ENCODE measurements around the gene UNC93A.

UNC93A gene

DNA sequence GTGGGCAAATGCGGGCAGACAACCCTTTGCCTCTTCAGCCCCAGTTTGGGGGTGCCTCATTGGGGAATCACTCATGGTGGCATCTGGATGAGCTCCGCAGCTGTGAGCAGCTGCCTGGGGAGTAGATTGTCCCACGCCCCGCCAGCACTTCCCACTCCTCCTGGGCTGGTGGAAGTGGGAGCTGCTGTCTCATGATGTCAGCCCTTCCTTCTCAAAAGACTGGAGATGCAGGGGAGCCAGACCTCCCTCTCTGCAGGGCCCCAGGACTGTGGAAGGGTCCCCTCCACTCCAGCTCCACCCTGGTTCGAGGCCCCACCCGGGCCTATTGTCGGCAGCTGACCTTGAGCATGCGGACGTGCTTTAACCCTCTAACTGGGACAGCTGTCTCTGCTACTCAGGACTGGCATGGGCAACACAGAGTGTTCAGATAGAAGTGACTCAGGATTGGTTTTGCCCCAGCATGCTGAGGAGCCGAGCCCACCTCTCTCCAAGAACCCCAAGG lies 2.0 kb downstream of the UNC93A start:
- in situ Hi-C loops (cut with MboI; ENCODE audit: low sequenced_read_pairs) = no loop called here

DNA sequence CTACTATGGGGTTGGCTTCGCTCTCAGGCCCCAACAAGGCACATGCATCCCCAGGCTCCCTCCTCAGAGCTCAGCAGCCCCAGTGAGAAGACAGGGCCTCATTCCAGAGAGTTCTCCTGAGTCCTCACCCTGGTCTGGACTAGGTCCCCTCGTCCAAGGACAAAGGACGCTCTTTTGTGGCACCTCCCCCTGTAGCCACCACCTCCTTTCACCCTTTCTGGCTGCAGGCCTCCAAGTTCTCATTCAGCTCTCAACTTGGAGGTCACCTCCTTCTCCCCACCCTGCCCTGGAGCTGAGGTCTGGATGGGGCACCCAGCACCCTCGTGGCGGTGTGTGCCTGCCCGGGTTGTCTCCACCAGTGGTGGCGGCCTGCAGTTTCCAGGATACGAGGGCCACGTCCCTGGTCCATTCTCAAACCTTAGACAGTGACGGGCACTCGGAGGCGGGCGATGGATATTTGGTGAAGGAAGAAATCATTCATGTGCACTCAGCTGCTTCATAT lies 2.5 kb downstream of the UNC93A start:
- in situ Hi-C loops (cut with MboI; ENCODE audit: low sequenced_read_pairs) = no loop called here

GRCh38 chr6:167294241-167294640 lies 3.1 kb downstream of the UNC93A start:
- in situ Hi-C loops (cut with MboI; ENCODE audit: low sequenced_read_pairs) = no loop called here

GRCh38 chr6:167294651-167295494 lies 3.8 kb downstream of the UNC93A start:
- in situ Hi-C loops (cut with MboI; ENCODE audit: low sequenced_read_pairs) = no loop called here

- in situ Hi-C loops (cut with MboI; ENCODE audit: low sequenced_read_pairs) = no loop called here
Measured at GRCh38 chr6:167295495-167296292, 4.6 kb downstream of the UNC93A start.

DNA sequence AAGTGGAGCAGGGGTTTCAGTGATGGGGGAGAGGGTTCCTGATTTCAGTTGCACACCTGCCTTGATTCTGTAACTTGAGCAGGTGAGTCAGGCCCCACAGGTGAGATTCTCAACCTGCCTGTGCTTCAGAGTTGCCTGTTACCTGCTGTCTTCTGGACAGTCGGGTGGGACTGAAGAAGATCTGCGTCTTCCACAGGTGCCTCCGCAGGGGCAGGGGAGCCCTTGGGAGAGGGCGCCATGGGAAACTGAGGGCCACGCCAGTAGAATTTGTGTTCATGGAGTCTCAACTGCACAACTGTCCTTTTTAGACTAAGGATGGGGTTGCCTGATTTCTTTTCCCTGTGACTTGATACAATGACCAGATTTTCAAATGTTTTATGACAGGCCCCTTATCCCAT lies 5.2 kb downstream of the UNC93A start:
- in situ Hi-C loops (cut with MboI; ENCODE audit: low sequenced_read_pairs) = no loop called here

DNA sequence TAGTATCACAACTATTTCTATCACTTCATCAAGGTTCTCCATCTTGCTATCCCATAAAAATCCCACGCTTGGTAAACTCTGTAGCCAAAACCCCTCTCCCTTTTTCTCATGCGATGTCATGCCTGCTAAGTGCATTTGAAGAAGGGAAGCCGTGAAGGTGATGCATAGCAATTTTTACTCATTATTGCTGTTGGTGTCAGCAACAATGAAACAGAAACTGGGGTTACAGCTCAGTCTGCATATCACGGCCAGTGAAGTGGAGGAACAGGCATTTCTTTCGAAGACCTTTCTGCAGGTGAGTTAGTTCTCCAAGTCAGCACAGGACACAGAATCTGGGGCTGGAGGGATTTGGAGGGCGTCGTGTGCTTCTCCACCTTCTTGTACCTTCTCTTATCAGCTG lies 5.8 kb downstream of the UNC93A start:
- in situ Hi-C loops (cut with MboI; ENCODE audit: low sequenced_read_pairs) = no loop called here

DNA sequence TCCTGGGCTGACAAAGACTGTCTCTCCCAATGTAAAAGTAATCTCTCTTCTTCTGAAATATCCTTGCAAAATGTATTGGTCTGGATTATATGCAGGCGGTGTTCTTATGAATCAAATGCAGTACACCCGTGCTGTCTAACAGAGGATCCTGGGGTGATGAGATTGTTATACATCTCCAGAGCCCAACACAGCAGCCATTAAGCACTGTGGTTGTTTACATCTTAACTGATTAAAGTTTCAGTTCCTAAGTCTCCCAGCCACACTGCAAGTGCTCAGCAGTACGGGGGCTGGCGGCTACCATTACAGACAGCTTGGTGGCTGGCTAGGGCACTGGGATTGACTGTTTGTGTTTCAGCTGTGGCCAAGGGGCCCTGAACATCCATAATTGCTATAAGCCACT lies 7.0 kb downstream of the UNC93A start:
- in situ Hi-C loops (cut with MboI; ENCODE audit: low sequenced_read_pairs) = no loop called here

DNA sequence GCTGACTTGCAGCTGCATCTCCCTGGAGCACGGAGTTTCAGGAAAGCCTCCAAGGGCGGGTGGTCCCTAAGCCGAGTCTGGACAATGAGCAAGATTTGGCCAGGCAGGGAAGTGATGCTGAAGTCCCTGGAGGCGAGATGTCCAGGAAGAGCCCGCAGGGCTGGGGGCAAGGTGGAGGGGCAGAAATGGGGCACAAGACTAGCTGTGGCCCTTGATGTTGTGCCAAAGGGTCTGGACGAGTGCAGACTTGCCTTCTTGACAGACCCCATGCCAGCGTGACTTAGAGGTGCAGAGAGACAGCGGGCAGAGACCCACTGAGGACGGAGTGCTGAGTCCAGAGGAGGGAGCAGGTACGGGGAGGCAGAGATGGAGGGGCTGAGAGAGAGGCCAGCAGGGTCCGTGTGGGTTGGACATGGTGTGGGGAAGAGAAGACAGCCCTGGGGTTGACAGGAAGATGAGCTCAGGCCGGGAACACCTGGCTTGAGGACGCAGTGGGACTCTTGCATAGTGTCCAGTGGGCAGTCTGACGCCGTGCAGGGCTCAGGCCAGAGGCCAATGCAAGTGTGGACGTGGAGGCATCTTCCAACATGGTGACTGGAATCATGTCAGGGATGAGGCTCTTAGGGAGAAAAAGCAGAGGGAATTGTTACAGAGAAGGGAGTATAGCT lies 8.7 kb downstream of the UNC93A start:
- in situ Hi-C loops (cut with MboI; ENCODE audit: low sequenced_read_pairs) = no loop called here

DNA sequence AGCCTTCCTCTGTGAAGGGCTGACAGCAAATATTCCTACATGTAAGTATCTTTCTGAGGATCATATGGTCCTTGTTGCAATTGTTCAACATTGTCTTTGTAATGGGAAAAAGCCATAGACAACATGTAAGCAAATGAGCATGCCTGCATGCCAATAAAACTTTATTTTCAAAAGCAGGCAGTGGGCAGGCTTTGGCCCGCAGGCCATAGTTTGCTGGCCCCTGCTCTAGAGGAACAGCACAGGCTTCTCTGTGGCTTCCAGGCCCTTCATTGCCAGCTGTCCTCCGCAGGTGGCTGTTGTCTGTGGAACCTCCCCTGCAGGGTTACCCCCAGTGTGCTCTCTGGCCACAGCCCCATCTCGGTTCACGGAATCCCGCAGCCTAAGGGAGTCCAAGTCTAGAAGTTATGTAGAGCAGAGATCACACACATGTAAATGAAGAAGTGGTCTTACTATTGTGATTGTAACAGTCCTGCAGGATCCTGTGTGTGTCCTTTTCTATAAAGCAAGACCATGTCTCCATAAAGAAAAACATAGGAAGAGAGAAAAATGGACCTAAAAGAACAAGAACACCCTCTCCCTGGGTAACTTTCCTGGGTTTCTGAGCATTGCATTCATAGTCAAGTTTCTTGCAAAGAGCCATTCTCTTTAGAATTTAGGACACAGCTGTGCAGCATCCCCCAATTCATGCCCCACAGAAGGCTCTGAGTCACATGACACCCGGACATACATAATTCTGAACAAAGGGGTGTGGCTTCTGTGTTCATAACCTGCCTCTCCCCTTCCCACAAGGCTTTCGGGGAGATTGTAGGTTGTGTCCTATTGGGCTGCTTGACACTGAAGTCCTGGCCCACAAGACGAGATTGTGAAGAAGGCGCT lies 10.0 kb downstream of the UNC93A start:
- in situ Hi-C loops (cut with MboI; ENCODE audit: low sequenced_read_pairs) = no loop called here

- in situ Hi-C loops (cut with MboI; ENCODE audit: low sequenced_read_pairs) = no loop called here
Measured at GRCh38 chr6:167302074-167302473, 11.0 kb downstream of the UNC93A start.

- in situ Hi-C loops (cut with MboI; ENCODE audit: low sequenced_read_pairs) = no loop called here
Measured at GRCh38 chr6:167302796-167303195, 11.7 kb downstream of the UNC93A start.

DNA sequence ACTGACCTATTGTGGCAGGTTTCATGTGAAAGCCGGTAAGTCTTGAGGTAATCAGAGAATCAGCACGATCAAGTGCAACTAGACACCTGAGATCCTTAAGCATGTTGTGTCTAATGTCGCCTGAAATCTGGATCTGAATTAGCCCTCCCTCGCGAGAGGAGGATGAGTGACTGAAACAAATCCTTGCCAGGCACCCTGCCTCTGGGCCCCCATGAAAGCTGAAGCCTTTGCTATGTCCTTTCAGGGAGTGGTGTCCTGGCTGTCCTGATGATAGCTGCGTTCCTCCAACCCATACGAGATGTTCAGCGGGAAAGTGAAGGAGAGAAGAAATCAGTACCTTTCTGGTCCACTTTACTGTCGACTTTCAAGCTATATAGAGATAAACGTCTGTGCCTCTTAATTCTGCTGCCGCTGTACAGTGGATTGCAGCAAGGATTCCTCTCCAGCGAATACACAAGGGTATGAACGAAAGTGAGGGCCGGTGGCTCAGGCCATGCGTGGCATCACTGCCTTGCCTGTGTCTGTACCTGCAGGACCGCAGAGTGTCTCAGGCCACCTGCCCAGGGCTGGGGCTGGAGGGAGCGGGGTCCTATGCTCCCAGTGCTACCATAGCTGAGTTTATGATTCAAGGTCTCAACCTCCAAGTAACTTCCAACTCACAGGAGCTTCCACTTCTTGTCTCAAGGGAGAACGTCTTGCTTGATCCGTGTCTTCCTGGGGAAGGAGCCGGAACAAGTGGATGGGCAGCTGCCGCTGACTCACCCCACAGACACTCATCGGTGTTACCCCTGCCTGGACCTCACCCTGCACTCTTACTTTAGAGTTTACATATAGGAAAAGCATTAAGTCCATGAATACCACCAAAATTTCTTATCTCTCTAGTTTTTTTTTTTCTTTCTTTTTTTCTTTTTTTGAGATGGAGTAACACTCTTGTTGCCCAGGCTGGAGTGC lies 12.8 kb downstream of the UNC93A start:
- in situ Hi-C loops (cut with MboI; ENCODE audit: low sequenced_read_pairs) = no loop called here

DNA sequence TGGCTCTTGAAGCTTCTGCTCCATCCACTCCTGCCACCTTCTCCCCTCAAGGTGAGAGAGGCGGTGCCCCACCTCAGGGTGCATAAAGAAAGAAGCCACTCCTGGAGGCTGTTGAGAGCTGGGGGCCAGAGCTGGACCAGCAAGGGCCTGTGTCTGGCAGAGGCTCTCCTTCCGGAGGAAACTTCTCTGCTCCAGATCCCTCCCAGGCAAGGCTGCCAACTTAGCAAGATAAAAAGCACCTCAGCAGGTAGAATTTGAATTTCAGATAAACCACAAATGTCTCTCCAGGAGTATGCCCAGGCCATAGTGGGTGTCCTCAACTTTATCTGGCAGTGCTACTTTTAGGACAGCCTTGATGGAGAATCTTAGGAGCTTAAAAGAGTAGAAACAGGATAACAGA lies 13.8 kb downstream of the UNC93A start:
- in situ Hi-C loops (cut with MboI; ENCODE audit: low sequenced_read_pairs) = no loop called here

DNA sequence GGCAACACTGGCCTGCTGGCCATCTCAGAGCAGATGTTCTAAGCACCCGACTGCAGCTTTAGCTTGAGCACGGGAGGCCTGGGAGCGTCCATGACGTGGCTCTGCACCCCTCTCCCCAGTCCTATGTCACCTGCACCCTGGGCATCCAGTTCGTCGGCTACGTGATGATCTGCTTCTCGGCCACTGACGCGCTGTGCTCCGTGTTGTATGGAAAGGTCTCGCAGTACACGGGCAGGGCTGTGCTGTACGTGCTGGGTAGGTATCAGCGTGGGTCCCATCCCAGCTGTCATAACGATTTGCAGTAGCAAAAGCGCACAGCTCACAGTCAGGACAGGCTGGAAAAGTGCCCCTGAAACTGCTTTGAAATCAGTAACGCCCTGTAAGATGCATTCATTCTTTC lies 14.7 kb downstream of the UNC93A start:
- in situ Hi-C loops (cut with MboI; ENCODE audit: low sequenced_read_pairs) = no loop called here

- in situ Hi-C loops (cut with MboI; ENCODE audit: low sequenced_read_pairs) = no loop called here
Measured at GRCh38 chr6:167306401-167306998, 15.4 kb downstream of the UNC93A start.

- in situ Hi-C loops (cut with MboI; ENCODE audit: low sequenced_read_pairs) = no loop called here
Measured at GRCh38 chr6:167307342-167307955, 16.3 kb downstream of the UNC93A start.

GRCh38 chr6:167308207-167308606 lies 17.1 kb downstream of the UNC93A start:
- in situ Hi-C loops (cut with MboI; ENCODE audit: low sequenced_read_pairs) = no loop called here

Measured in HL-60/S4 (cell line).